ENCODE data around the gene TCAF1.
"Not testable (repeated sequence)": the region's sequence is repeated elsewhere in the genome, so short reads cannot be mapped to it uniquely, and the experiment has no call there.

TCAF1 gene

GRCh38 chr7:143846692-143847091 lies 55.3 kb downstream of the TCAF1 start:
- ChIA-PET CTCF (no interaction called here), POLR2A (no interaction called here)
- no peak overlapping the region for H3K27ac ChIP-seq (ENCODE audit: insufficient read depth in 1 of 2, low read depth in 1 of 2, low read length in 2 of 2, poor library complexity in 1 of 2, severe bottlenecking in 2 of 2)
- no peaks in the 10 kb centered on the region for H3K36me3 ChIP-seq (ENCODE audit: control insufficient read depth in 4 of 4, insufficient read depth in 4 of 4, low read length in 3 of 4)
- no peak for DNase-seq
- no peak overlapping the region for H3K4me3 ChIP-seq (ENCODE audit: control insufficient read depth in 1 of 7, extremely low read depth in 1 of 7, insufficient read depth in 4 of 7, low read depth in 2 of 7, low read length in 6 of 7)
- H3K9me3 ChIP-seq (ENCODE audit: control extremely low read depth in 1 of 5, control insufficient read depth in 4 of 5, insufficient read depth in 2 of 5, low read depth in 1 of 5, low read length in 4 of 5) = peaks cover 0 to 19% (median 5%) of the 10 kb centered on the region in 5 experiments
- H3K4me1 ChIP-seq (ENCODE audit: control extremely low read depth in 1 of 4, control insufficient read depth in 4 of 4, insufficient read depth in 4 of 4, low read length in 3 of 4) = no peaks in the 10 kb centered on the region
- WGBS (ENCODE audit: insufficient coverage) = no CpG with 5 or more reads among the region's 2 CpGs
- no peaks in the 10 kb centered on the region for H3K27me3 ChIP-seq (replicated peaks in 2 of 5; ENCODE audit: control insufficient read depth in 4 of 5, insufficient read depth in 5 of 5, low read length in 4 of 5)

- POLR2A ChIA-PET; H3K9me3 ChIP-seq (ENCODE audit: control extremely low read depth in 1 of 5, control insufficient read depth in 4 of 5, insufficient read depth in 2 of 5, low read depth in 1 of 5, low read length in 4 of 5); H3K4me1 ChIP-seq (ENCODE audit: control extremely low read depth in 1 of 4, control insufficient read depth in 4 of 4, insufficient read depth in 4 of 4, low read length in 3 of 4); H3K4me3 ChIP-seq (ENCODE audit: control insufficient read depth in 1 of 7, extremely low read depth in 1 of 7, insufficient read depth in 4 of 7, low read depth in 2 of 7, low read length in 6 of 7); CTCF ChIA-PET; H3K27me3 ChIP-seq (replicated peaks in 2 of 5; ENCODE audit: control insufficient read depth in 4 of 5, insufficient read depth in 5 of 5, low read length in 4 of 5); H3K27ac ChIP-seq (ENCODE audit: insufficient read depth in 1 of 2, low read depth in 1 of 2, low read length in 2 of 2, poor library complexity in 1 of 2, severe bottlenecking in 2 of 2); H3K36me3 ChIP-seq (ENCODE audit: control insufficient read depth in 4 of 4, insufficient read depth in 4 of 4, low read length in 3 of 4): not testable (repeated sequence)
- WGBS (ENCODE audit: insufficient coverage) = no CpG with 5 or more reads among the region's 5 CpGs
- DNase-seq = peak; percentile 2 to 35 (median 25)
Measured at GRCh38 chr7:143841696-143842095, 60.3 kb downstream of the TCAF1 start.

GRCh38 chr7:143840062-143840461 lies 61.9 kb downstream of the TCAF1 start:
- H3K4me1 ChIP-seq (ENCODE audit: control extremely low read depth in 1 of 4, control insufficient read depth in 4 of 4, insufficient read depth in 4 of 4, low read length in 3 of 4); H3K27me3 ChIP-seq (replicated peaks in 2 of 5; ENCODE audit: control insufficient read depth in 4 of 5, insufficient read depth in 5 of 5, low read length in 4 of 5); DNase-seq; CTCF ChIA-PET; H3K4me3 ChIP-seq (ENCODE audit: control insufficient read depth in 1 of 7, extremely low read depth in 1 of 7, insufficient read depth in 4 of 7, low read depth in 2 of 7, low read length in 6 of 7); H3K9me3 ChIP-seq (ENCODE audit: control extremely low read depth in 1 of 5, control insufficient read depth in 4 of 5, insufficient read depth in 2 of 5, low read depth in 1 of 5, low read length in 4 of 5); H3K27ac ChIP-seq (ENCODE audit: insufficient read depth in 1 of 2, low read depth in 1 of 2, low read length in 2 of 2, poor library complexity in 1 of 2, severe bottlenecking in 2 of 2); POLR2A ChIA-PET; H3K36me3 ChIP-seq (ENCODE audit: control insufficient read depth in 4 of 4, insufficient read depth in 4 of 4, low read length in 3 of 4): not testable (repeated sequence)
- no CpG with 5 or more reads among the region's 1 CpG for WGBS (ENCODE audit: insufficient coverage)

GRCh38 chr7:143837223-143837622 lies 64.8 kb downstream of the TCAF1 start:
- WGBS (ENCODE audit: insufficient coverage) = no CpG with 5 or more reads among the region's 24 CpGs
- H3K4me3 ChIP-seq (ENCODE audit: control insufficient read depth in 1 of 7, extremely low read depth in 1 of 7, insufficient read depth in 4 of 7, low read depth in 2 of 7, low read length in 6 of 7) = peak overlapping the region in 2 of 7 experiments; percentile 40 to 50
- H3K9me3 ChIP-seq (ENCODE audit: control extremely low read depth in 1 of 5, control insufficient read depth in 4 of 5, insufficient read depth in 2 of 5, low read depth in 1 of 5, low read length in 4 of 5); H3K36me3 ChIP-seq (ENCODE audit: control insufficient read depth in 4 of 4, insufficient read depth in 4 of 4, low read length in 3 of 4); H3K4me1 ChIP-seq (ENCODE audit: control extremely low read depth in 1 of 4, control insufficient read depth in 4 of 4, insufficient read depth in 4 of 4, low read length in 3 of 4); DNase-seq; H3K27ac ChIP-seq (ENCODE audit: insufficient read depth in 1 of 2, low read depth in 1 of 2, low read length in 2 of 2, poor library complexity in 1 of 2, severe bottlenecking in 2 of 2); H3K27me3 ChIP-seq (replicated peaks in 2 of 5; ENCODE audit: control insufficient read depth in 4 of 5, insufficient read depth in 5 of 5, low read length in 4 of 5); CTCF ChIA-PET; POLR2A ChIA-PET: not testable (repeated sequence)

- H3K4me1 ChIP-seq (ENCODE audit: control extremely low read depth in 1 of 4, control insufficient read depth in 4 of 4, insufficient read depth in 4 of 4, low read length in 3 of 4); CTCF ChIA-PET; POLR2A ChIA-PET; H3K27ac ChIP-seq (ENCODE audit: insufficient read depth in 1 of 2, low read depth in 1 of 2, low read length in 2 of 2, poor library complexity in 1 of 2, severe bottlenecking in 2 of 2); H3K9me3 ChIP-seq (ENCODE audit: control extremely low read depth in 1 of 5, control insufficient read depth in 4 of 5, insufficient read depth in 2 of 5, low read depth in 1 of 5, low read length in 4 of 5); H3K36me3 ChIP-seq (ENCODE audit: control insufficient read depth in 4 of 4, insufficient read depth in 4 of 4, low read length in 3 of 4); DNase-seq; H3K27me3 ChIP-seq (replicated peaks in 2 of 5; ENCODE audit: control insufficient read depth in 4 of 5, insufficient read depth in 5 of 5, low read length in 4 of 5): not testable (repeated sequence)
- WGBS (ENCODE audit: insufficient coverage) = 0% methylated on average over 6 of the region's 38 CpGs
- peak overlapping the region in 5 of 7 experiments; percentile 47 to 69 (median 54) for H3K4me3 ChIP-seq (ENCODE audit: control insufficient read depth in 1 of 7, extremely low read depth in 1 of 7, insufficient read depth in 4 of 7, low read depth in 2 of 7, low read length in 6 of 7)
Measured at GRCh38 chr7:143836622-143837021, 65.4 kb downstream of the TCAF1 start.

- H3K27me3 ChIP-seq (replicated peaks in 2 of 5; ENCODE audit: control insufficient read depth in 4 of 5, insufficient read depth in 5 of 5, low read length in 4 of 5); H3K4me1 ChIP-seq (ENCODE audit: control extremely low read depth in 1 of 4, control insufficient read depth in 4 of 4, insufficient read depth in 4 of 4, low read length in 3 of 4); H3K4me3 ChIP-seq (ENCODE audit: control insufficient read depth in 1 of 7, extremely low read depth in 1 of 7, insufficient read depth in 4 of 7, low read depth in 2 of 7, low read length in 6 of 7); DNase-seq; H3K27ac ChIP-seq (ENCODE audit: insufficient read depth in 1 of 2, low read depth in 1 of 2, low read length in 2 of 2, poor library complexity in 1 of 2, severe bottlenecking in 2 of 2); POLR2A ChIA-PET; CTCF ChIA-PET; H3K36me3 ChIP-seq (ENCODE audit: control insufficient read depth in 4 of 4, insufficient read depth in 4 of 4, low read length in 3 of 4); H3K9me3 ChIP-seq (ENCODE audit: control extremely low read depth in 1 of 5, control insufficient read depth in 4 of 5, insufficient read depth in 2 of 5, low read depth in 1 of 5, low read length in 4 of 5): not testable (repeated sequence)
- WGBS (ENCODE audit: insufficient coverage) = no CpG with 5 or more reads among the region's 17 CpGs
Measured at GRCh38 chr7:143836088-143836487, 65.9 kb downstream of the TCAF1 start.

GRCh38 chr7:143826578-143826977 lies 75.4 kb downstream of the TCAF1 start:
- H3K4me3 ChIP-seq (ENCODE audit: control insufficient read depth in 1 of 7, extremely low read depth in 1 of 7, insufficient read depth in 4 of 7, low read depth in 2 of 7, low read length in 6 of 7); H3K27ac ChIP-seq (ENCODE audit: insufficient read depth in 1 of 2, low read depth in 1 of 2, low read length in 2 of 2, poor library complexity in 1 of 2, severe bottlenecking in 2 of 2); H3K9me3 ChIP-seq (ENCODE audit: control extremely low read depth in 1 of 5, control insufficient read depth in 4 of 5, insufficient read depth in 2 of 5, low read depth in 1 of 5, low read length in 4 of 5); H3K36me3 ChIP-seq (ENCODE audit: control insufficient read depth in 4 of 4, insufficient read depth in 4 of 4, low read length in 3 of 4); CTCF ChIA-PET; H3K27me3 ChIP-seq (replicated peaks in 2 of 5; ENCODE audit: control insufficient read depth in 4 of 5, insufficient read depth in 5 of 5, low read length in 4 of 5); H3K4me1 ChIP-seq (ENCODE audit: control extremely low read depth in 1 of 4, control insufficient read depth in 4 of 4, insufficient read depth in 4 of 4, low read length in 3 of 4); DNase-seq; POLR2A ChIA-PET: not testable (repeated sequence)
- WGBS (ENCODE audit: insufficient coverage) = no CpG with 5 or more reads among the region's 5 CpGs
